NB4 (cell line): ENCODE results near the gene TMCO1.
"Not testable (repeated sequence)": the region's sequence is repeated elsewhere in the genome, so short reads cannot be mapped to it uniquely, and the experiment has no call there.

Source experiments
- DNase-seq: peaks from one replicate; pipeline ENCODE4 v3.0.0; 2010; ENCODE audit warnings: low read depth
- H3K4me3 ChIP-seq: one replicate; pipeline ENCODE4 v1.5.1; 2011; ENCODE audit warnings: mild to moderate bottlenecking, low read depth, low read length, moderate library complexity
- CTCF ChIP-seq: IDR thresholded peaks from one replicate; pipeline ENCODE4 v1.5.1; 2012; ENCODE audit warnings: low read depth, low read length
- MYC ChIP-seq: IDR thresholded peaks from 2 replicates; pipeline ENCODE4 v1.6.1; 2011; ENCODE audit warnings: low read depth, low read length
- POLR2A ChIP-seq: IDR thresholded peaks from 2 replicates; pipeline ENCODE4 v1.6.1; 2011; ENCODE audit warnings: mild to moderate bottlenecking; ENCODE audit not compliant: insufficient read length; ENCODE audit errors: extremely low read depth
- TF ChIP-seq, protein P1 (sequence below): IDR thresholded peaks from 2 replicates; pipeline ENCODE4 v1.6.1; 2011; ENCODE audit warnings: low read depth, low read length

TMCO1 gene

DNA sequence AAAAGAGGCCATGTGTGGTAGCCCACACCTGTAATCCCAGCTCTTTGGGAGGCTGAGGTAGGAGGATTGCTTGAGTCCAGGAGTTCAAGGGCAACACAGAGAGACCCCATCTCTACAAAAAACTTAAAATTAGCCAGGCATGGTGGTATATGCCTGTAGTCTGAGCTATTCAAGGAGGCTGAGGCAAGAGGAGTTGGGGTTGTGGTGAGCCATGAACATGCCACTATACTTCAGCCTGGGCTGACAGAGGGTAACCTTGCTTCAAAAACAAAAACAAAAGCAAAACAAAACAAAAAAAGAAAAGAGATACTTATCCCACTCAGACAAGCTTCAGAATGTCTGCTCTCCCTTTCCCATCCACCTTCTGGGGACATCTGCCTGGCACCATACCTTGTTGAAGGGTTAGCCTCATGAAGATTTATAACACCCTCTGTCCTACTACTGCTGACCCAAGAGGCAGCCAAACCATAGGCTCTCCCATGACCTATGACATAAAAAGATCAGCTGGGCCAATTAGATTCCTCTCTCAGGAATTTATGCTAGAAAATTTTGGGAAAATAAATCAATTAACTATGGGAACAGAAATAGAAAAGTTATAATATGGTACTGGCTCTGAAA lies 13.2 kb downstream of the TMCO1 start:
- H3K4me3 ChIP-seq: no peak overlapping the region
- TF ChIP-seq POLR2A (no peak), CTCF (no peak), MYC (no peak)
- TF ChIP-seq, protein P1, sequence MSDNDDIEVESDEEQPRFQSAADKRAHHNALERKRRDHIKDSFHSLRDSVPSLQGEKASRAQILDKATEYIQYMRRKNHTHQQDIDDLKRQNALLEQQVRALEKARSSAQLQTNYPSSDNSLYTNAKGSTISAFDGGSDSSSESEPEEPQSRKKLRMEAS: no peak
- no peak for DNase-seq

DNA sequence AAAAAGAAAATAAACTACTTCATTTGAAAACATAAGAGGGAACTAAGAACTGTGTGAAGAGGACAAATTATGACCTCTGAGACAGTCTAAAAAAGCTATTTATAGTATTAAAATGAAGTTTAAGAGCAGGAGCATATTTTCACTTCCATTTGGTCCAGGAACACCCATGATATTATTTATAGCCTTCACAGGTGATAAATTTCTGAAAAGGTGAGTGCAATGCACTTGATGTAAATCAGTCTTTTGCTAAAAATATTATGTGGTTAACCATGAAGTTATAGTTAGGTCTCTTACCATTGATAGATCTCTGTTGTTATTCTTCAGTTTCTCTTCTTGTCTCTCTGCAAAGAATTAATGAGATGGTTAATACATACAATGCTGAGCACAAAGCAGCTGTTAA lies 14.7 kb downstream of the TMCO1 start:
- DNase-seq: no peak
- TF ChIP-seq, protein P1: no peak
- no peak for TF ChIP-seq MYC
- no peak for TF ChIP-seq CTCF
- TF ChIP-seq POLR2A: no peak
- H3K4me3 ChIP-seq: no peak overlapping the region

GRCh38 chr1:165748550-165748949 lies 20.1 kb downstream of the TMCO1 start:
- DNase-seq: no peak
- no peak for TF ChIP-seq POLR2A
- TF ChIP-seq MYC: no peak
- no peak for TF ChIP-seq CTCF
- TF ChIP-seq, protein P1: no peak
- H3K4me3 ChIP-seq: no peak overlapping the region

DNA sequence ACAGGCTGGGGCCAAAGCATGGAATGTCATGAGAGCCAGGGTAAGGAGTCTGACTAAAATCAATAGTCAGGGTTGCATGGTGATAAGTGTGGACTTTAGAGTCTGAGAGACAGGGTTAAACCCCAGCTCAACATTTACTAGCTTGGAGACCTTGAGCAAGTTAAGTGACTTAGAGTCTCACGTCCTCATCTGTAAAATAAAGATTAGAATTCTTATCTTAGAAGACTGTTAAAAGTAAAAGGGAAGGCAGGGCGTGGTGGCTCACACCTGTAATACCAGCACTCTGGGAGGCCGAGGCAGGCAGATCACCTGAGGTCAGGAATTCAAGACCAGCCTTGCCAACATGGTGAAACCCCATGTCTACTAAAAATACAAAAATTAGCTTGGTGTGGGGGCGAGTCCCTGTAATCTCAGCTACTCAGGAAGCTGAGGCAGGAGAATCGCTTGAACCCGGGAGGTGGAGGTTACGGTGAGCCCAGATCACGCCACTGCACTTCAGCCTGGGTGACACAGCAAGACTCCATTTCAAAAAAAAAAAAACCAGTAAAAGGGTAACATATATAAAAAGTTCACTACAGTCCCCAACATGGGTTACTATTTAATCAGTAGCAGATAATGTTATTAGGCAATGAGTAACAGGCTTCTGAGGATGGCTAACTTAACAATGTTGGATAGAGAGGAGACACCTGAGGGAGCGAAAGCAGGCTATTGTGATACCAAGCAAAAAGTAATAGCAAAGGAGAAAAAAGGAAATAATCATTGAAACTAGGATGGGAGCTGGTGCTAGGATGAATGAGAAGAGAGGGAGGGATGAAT lies 20.8 kb downstream of the TMCO1 start:
- no peak for DNase-seq
- TF ChIP-seq POLR2A (no peak), CTCF (no peak), MYC (no peak)
- TF ChIP-seq, protein P1: no peak
- H3K4me3 ChIP-seq: no peak overlapping the region

DNA sequence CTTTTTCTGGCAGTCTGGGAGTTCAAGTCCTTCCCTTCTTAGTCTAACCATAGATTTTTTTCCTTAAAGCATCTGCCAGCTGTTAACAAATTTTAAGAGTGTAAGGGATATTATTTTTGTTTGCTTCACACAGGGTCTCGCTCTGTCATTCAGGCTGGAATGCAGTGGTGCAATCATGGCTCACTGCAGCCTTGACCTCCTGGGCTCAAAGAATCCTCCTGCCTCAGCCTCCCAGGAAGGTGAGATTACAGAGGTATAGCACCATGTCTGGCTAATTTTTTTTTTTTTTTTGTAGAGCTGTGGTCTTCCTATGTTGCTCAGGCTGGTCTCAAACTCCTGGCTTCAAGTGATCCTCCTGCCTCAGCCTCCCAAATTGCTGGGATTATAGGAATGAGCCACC lies 23.8 kb downstream of the TMCO1 start:
- H3K4me3 ChIP-seq, DNase-seq: not testable (repeated sequence)

DNA sequence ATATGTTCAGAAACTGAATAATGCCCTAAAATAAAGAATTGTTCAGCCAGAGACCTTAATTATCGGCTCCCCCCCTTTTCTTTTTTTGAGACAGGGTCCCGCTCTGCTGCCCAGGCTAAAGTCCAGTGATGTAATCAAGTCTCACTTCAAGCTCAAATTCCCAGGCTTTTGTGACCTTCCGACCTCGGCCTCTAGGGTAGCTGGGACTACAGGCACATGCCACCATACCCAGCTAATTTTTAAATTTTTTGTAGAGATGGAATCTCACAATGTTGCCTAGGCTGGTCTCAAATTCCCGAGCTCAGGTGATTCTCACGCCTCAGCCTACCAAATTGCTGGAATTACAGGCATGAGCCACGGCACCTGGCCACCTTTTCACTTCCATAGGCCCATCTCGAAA lies 26.5 kb downstream of the TMCO1 start:
- no peak overlapping the region for H3K4me3 ChIP-seq
- DNase-seq: no peak
- TF ChIP-seq CTCF (no peak), MYC (no peak), POLR2A (no peak)
- TF ChIP-seq, protein P1: no peak
